OCI-LY1 (cell line): Measurements from ENCODE around the gene MACROD1.
"Not testable (repeated sequence)": the region's sequence is repeated elsewhere in the genome, so short reads cannot be mapped to it uniquely, and the experiment has no call there.

Source experiments
- H2AFZ ChIP-seq: fragments of 200-600 bp; sonication (generic), shearing (Covaris generic); 2 replicates; pipeline ENCODE4 v1.6.0; 2014; ENCODE audit warnings: antibody characterized with exemption, mild to moderate bottlenecking, low read length
- H3F3A ChIP-seq: fragments of 200-600 bp; sonication (generic), shearing (Covaris generic); 2 replicates; pipeline ENCODE4 v1.6.0; 2014; ENCODE audit warnings: mild to moderate bottlenecking, antibody characterized with exemption, low read length, moderate library complexity; ENCODE audit not compliant: insufficient read depth
- H3K27ac ChIP-seq: fragments of 200-600 bp; sonication (generic); 2 replicates; pipeline ENCODE4 v1.5.1; 2014; ENCODE audit warnings: low read length, mixed run types, mild to moderate bottlenecking, low read depth; ENCODE audit not compliant: poor library complexity, severe bottlenecking
- H3K27me3 ChIP-seq: fragments of 200-600 bp; sonication (generic); 2 replicates; pipeline ENCODE4 v1.6.0; 2014; ENCODE audit warnings: antibody characterized with exemption, mild to moderate bottlenecking, low read length, moderate library complexity; ENCODE audit not compliant: insufficient read depth
- H3K36me3 ChIP-seq: fragments of 200-600 bp; sonication (generic); 2 replicates; pipeline ENCODE4 v1.6.1; 2014; ENCODE audit warnings: mild to moderate bottlenecking, antibody characterized with exemption, low read length, moderate library complexity, mixed read lengths; ENCODE audit not compliant: insufficient read depth
- H3K4me1 ChIP-seq: fragments of 200-600 bp; sonication (generic); 2 replicates; pipeline ENCODE4 v1.5.1; 2014; ENCODE audit warnings: mild to moderate bottlenecking, low read length, moderate library complexity; ENCODE audit not compliant: insufficient read depth, severe bottlenecking
- H3K4me2 ChIP-seq: fragments of 200-600 bp; sonication (generic), shearing (Covaris generic); 2 replicates; pipeline ENCODE4 v1.6.1; 2014; ENCODE audit warnings: low read length
- H3K4me3 ChIP-seq: fragments of 200-600 bp; sonication (generic); 2 replicates; pipeline ENCODE4 v1.5.1; 2014; ENCODE audit warnings: low read length, low read depth, mild to moderate bottlenecking, mixed read lengths; ENCODE audit not compliant: poor library complexity, severe bottlenecking
- H3K79me2 ChIP-seq: fragments of 200-600 bp; shearing (Covaris generic); 2 replicates; pipeline ENCODE4 v1.6.1; 2016; ENCODE audit warnings: mixed run types, low read length, mixed read lengths; ENCODE audit not compliant: insufficient read depth
- H3K9ac ChIP-seq: fragments of 200-600 bp; sonication (generic), shearing (Covaris generic); 2 replicates; pipeline ENCODE4 v1.6.1; 2014; ENCODE audit warnings: mild to moderate bottlenecking, low read length, mixed read lengths
- H3K9me2 ChIP-seq: fragments of 200-600 bp; sonication (generic), shearing (Covaris generic); 2 replicates; pipeline ENCODE4 v1.6.1; 2014; ENCODE audit warnings: low read depth, mild to moderate bottlenecking, low read length, mixed read lengths
- H3K9me3 ChIP-seq: fragments of 200-600 bp; shearing (Covaris generic); 2 replicates; pipeline ENCODE4 v1.6.1; 2014; ENCODE audit warnings: low read length, mixed read lengths
- H4K20me1 ChIP-seq: fragments of 200-600 bp; sonication (generic), shearing (Covaris generic); 2 replicates; pipeline ENCODE4 v1.6.0; 2016; ENCODE audit warnings: mild to moderate bottlenecking, low read length; ENCODE audit not compliant: insufficient read depth
- EZH2 ChIP-seq: fragments of 200-600 bp; sonication (generic), shearing (Covaris generic); IDR thresholded peaks from 2 replicates; pipeline ENCODE4 v1.8.0; 2017; ENCODE audit warnings: borderline replicate concordance, mixed run types, mild to moderate bottlenecking, antibody characterized with exemption, low read length, moderate library complexity, mixed read lengths
- TF ChIP-seq, protein P1 (sequence below): fragments of 200-600 bp; sonication (generic), shearing (Covaris generic); IDR thresholded peaks from 2 replicates; pipeline ENCODE4 v1.5.1; 2017; ENCODE audit warnings: mild to moderate bottlenecking, antibody characterized with exemption, low read length, moderate library complexity, mixed read lengths

The MACROD1 gene

GRCh38 chr11:64048042-64048854 is 117.7 kb downstream of the MACROD1 start:
- Histone ChIP-seq H2AFZ (no peak overlapping the region), H3K4me2 (no peak overlapping the region), H3K9me3 (no peaks in the 10 kb centered on the region), H3K36me3 (no peaks in the 10 kb centered on the region), H3K9me2 (no peaks in the 10 kb centered on the region), H3K4me1 (no peaks in the 10 kb centered on the region), H3K79me2 (no peaks in the 10 kb centered on the region), H3F3A (no peaks in the 10 kb centered on the region), H4K20me1 (no peaks in the 10 kb centered on the region), H3K4me3 (no peak overlapping the region), H3K27ac (no peak overlapping the region), H3K9ac (no peak overlapping the region), H3K27me3 (no peaks in the 10 kb centered on the region; the same call in 1 of the 2 replicates)
- no peak for TF ChIP-seq EZH2
- TF ChIP-seq, protein P1, sequence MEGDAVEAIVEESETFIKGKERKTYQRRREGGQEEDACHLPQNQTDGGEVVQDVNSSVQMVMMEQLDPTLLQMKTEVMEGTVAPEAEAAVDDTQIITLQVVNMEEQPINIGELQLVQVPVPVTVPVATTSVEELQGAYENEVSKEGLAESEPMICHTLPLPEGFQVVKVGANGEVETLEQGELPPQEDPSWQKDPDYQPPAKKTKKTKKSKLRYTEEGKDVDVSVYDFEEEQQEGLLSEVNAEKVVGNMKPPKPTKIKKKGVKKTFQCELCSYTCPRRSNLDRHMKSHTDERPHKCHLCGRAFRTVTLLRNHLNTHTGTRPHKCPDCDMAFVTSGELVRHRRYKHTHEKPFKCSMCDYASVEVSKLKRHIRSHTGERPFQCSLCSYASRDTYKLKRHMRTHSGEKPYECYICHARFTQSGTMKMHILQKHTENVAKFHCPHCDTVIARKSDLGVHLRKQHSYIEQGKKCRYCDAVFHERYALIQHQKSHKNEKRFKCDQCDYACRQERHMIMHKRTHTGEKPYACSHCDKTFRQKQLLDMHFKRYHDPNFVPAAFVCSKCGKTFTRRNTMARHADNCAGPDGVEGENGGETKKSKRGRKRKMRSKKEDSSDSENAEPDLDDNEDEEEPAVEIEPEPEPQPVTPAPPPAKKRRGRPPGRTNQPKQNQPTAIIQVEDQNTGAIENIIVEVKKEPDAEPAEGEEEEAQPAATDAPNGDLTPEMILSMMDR, result no peak

DNA sequence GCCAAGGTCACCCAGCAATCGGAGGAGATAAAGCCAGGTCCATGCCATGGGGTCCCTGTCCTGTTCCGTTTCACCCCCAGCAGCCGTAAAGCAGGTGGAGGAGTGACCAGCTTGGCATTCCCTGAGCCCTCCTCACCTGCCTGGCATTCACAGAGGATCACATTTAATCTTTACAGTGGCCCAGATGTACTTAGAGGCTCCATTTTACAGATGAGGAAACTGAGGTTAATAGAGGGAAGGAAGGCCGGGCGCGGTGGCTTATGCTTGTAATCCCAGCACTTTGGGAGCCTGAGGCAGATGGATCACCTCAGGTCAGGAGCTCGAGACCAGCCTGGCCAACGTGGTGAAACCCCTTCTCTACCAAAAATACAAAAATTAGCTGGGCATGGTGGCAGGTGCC is 118.5 kb downstream of the MACROD1 start:
- not testable (repeated sequence) for H3K9ac ChIP-seq

GRCh38 chr11:64045700-64046099 is 120.2 kb downstream of the MACROD1 start:
- TF ChIP-seq, protein P1, result no peak
- TF ChIP-seq EZH2, result no peak
- Histone ChIP-seq H3K36me3 (no peaks in the 10 kb centered on the region), H3K9me3 (no peaks in the 10 kb centered on the region), H3K4me1 (no peaks in the 10 kb centered on the region), H4K20me1 (no peaks in the 10 kb centered on the region), H3K4me2 (no peak overlapping the region), H3K79me2 (no peaks in the 10 kb centered on the region), H3K4me3 (no peak overlapping the region), H3K27ac (no peak overlapping the region), H3F3A (no peaks in the 10 kb centered on the region), H3K9ac (no peak overlapping the region), H2AFZ (no peak overlapping the region), H3K9me2 (no peaks in the 10 kb centered on the region), H3K27me3 (no peaks in the 10 kb centered on the region; the same call in 1 of the 2 replicates)

More for the DNA sequence above, 118.5 kb downstream of the MACROD1 start:
- not testable (repeated sequence) for H3K4me3 ChIP-seq, H3K79me2 ChIP-seq, H3K4me2 ChIP-seq, H3K27ac ChIP-seq, H3K4me1 ChIP-seq, H3K36me3 ChIP-seq, H3K9me2 ChIP-seq, H3K27me3 ChIP-seq, H4K20me1 ChIP-seq, H2AFZ ChIP-seq, H3F3A ChIP-seq, H3K9me3 ChIP-seq
